ENCODE results near the gene RBM39.
"Not testable (repeated sequence)": the region's sequence is repeated elsewhere in the genome, so short reads cannot be mapped to it uniquely, and the experiment has no call there.

RBM39 gene

GRCh38 chr20:35741892-35742740, at the start of gene RBM39:
TSS of gene RBM39 (minus strand) at chr20:35742260. CDS start at chr20:35740874, 1,386 bp downstream.
- peak; percentile 100 for DNase-seq (ENCODE audit: low spot score)

- DNase-seq (ENCODE audit: low spot score), result no peak
These were observed 49.8 kb upstream of the RBM39 start for GRCh38 chr20:35791821-35792220.

GRCh38 chr20:35791097-35791496, 49.0 kb upstream of the RBM39 start:
- DNase-seq (ENCODE audit: low spot score), result no peak

- DNase-seq (ENCODE audit: low spot score), result no peak
These were observed 46.7 kb upstream of the RBM39 start for GRCh38 chr20:35788796-35789195.

- not testable (repeated sequence) for DNase-seq (ENCODE audit: low spot score)
These were observed 43.5 kb upstream of the RBM39 start for GRCh38 chr20:35785541-35785940.

GRCh38 chr20:35783811-35784210, 41.8 kb upstream of the RBM39 start:
- DNase-seq (ENCODE audit: low spot score), result not testable (repeated sequence)

GRCh38 chr20:35776513-35777101, 34.5 kb upstream of the RBM39 start:
- peak; percentile 43 for DNase-seq (ENCODE audit: low spot score)

GRCh38 chr20:35774391-35774790, 32.3 kb upstream of the RBM39 start:
- DNase-seq (ENCODE audit: low spot score), result no peak

- DNase-seq (ENCODE audit: low spot score), result peak; percentile 49
These were observed 31.2 kb upstream of the RBM39 start for GRCh38 chr20:35773154-35773751.

- DNase-seq (ENCODE audit: low spot score), result peak; percentile 20
These were observed 30.6 kb upstream of the RBM39 start for GRCh38 chr20:35772563-35773058.

GRCh38 chr20:35771689-35772562, 29.9 kb upstream of the RBM39 start, which contains the start of gene PHF20:
TSS of gene PHF20 (plus strand) at chr20:35772015. CDS start at chr20:35801523, 29,508 bp downstream.
- peak; percentile 97 for DNase-seq (ENCODE audit: low spot score)

GRCh38 chr20:35771367-35771688, 29.3 kb upstream of the RBM39 start:
- DNase-seq (ENCODE audit: low spot score), result no peak

GRCh38 chr20:35768731-35769664, 26.9 kb upstream of the RBM39 start:
- DNase-seq (ENCODE audit: low spot score), result peak; percentile 81

- DNase-seq (ENCODE audit: low spot score), result peak; percentile 64
These were observed 25.8 kb upstream of the RBM39 start for GRCh38 chr20:35767683-35768481.

GRCh38 chr20:35766843-35767242, 24.8 kb upstream of the RBM39 start:
- DNase-seq (ENCODE audit: low spot score), result no peak

- DNase-seq (ENCODE audit: low spot score), result not testable (repeated sequence)
These were observed 22.9 kb upstream of the RBM39 start for GRCh38 chr20:35764936-35765335.

- DNase-seq (ENCODE audit: low spot score), result no peak
These were observed 20.4 kb upstream of the RBM39 start for GRCh38 chr20:35762461-35762860.

- DNase-seq (ENCODE audit: low spot score), result not testable (repeated sequence)
These were observed 19.5 kb upstream of the RBM39 start for GRCh38 chr20:35761548-35761947.

GRCh38 chr20:35757098-35757705, 15.1 kb upstream of the RBM39 start:
- DNase-seq (ENCODE audit: low spot score), result no peak

All from globus pallidus (tissue), 1 donor.